ENCODE data around the gene EXOC4. TPM values are rescaled to one million over a fixed set of nuclear protein-coding genes. Genes with fewer than 3 reads are reported as not detected.
A peak's percentile ranks its signal among the peaks of the same experiment; 100 is the strongest.

EXOC4 gene
- total RNA-seq, 2 donors from 2014 or later: 106 to 115 TPM

DNA sequence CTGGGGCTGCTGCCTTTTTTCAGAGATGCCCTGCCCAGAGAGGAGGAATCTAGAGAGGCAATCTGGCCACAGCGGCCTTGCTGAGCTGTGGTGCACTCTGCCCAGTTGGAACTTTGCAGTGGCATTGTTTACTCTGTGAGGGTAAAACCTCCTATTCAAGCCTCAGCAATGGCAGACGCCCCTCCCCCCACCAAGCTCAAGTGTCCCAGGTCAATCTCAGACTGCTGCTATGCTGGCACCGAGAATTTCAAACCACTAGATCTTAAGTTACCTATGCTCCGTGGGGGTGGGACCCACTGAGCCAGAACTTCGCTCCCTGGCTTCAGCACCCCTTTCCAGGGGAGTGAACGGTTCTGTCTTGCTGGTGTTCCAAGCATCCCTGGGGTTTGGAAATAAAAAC lies 77.2 kb downstream of the EXOC4 start:
- Mint-ChIP-seq H3K4me3 (no peak overlapping the region), H3K36me3 (ENCODE audit: low read depth) (peaks cover 69% of the 10 kb centered on the region), H3K4me1 (peaks cover 10% of the 10 kb centered on the region), H3K27ac (no peak overlapping the region), H3K9me3 (peaks cover 35% of the 10 kb centered on the region), H3K27me3 (ENCODE audit: insufficient read depth) (no peaks in the 10 kb centered on the region)
- H3K27ac ChIP-seq (ENCODE audit: low read depth, low read length): no peak overlapping the region
- DNase-seq: peak; percentile 48
- H3K36me3 ChIP-seq (ENCODE audit: control insufficient read depth, insufficient read depth, low read length): no peaks in the 10 kb centered on the region
- H3K9ac ChIP-seq (ENCODE audit: extremely low read depth, low read length, poor library complexity, severe bottlenecking): no peak overlapping the region
- 44 to 59% methylated on average over 4 to 6 of the region's 6 CpGs for WGBS, 2 experiments (ENCODE audit: insufficient coverage in 1 of 2, insufficient read length in 1 of 2)
- H3K27me3 ChIP-seq (ENCODE audit: control insufficient read depth, insufficient read depth, low read length, poor library complexity, severe bottlenecking): no peaks in the 10 kb centered on the region
- H3K9me3 ChIP-seq (ENCODE audit: control insufficient read depth, low read length): peaks cover 17% of the 10 kb centered on the region
- no peak overlapping the region for H3K4me3 ChIP-seq (ENCODE audit: low read length)
- peaks cover 4% of the 10 kb centered on the region for H3K4me1 ChIP-seq (ENCODE audit: control insufficient read depth, insufficient read depth, low read length)
- TF ChIP-seq, protein P1, sequence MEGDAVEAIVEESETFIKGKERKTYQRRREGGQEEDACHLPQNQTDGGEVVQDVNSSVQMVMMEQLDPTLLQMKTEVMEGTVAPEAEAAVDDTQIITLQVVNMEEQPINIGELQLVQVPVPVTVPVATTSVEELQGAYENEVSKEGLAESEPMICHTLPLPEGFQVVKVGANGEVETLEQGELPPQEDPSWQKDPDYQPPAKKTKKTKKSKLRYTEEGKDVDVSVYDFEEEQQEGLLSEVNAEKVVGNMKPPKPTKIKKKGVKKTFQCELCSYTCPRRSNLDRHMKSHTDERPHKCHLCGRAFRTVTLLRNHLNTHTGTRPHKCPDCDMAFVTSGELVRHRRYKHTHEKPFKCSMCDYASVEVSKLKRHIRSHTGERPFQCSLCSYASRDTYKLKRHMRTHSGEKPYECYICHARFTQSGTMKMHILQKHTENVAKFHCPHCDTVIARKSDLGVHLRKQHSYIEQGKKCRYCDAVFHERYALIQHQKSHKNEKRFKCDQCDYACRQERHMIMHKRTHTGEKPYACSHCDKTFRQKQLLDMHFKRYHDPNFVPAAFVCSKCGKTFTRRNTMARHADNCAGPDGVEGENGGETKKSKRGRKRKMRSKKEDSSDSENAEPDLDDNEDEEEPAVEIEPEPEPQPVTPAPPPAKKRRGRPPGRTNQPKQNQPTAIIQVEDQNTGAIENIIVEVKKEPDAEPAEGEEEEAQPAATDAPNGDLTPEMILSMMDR (conservative IDR thresholded peaks at IDR 0.05): no peak

DNA sequence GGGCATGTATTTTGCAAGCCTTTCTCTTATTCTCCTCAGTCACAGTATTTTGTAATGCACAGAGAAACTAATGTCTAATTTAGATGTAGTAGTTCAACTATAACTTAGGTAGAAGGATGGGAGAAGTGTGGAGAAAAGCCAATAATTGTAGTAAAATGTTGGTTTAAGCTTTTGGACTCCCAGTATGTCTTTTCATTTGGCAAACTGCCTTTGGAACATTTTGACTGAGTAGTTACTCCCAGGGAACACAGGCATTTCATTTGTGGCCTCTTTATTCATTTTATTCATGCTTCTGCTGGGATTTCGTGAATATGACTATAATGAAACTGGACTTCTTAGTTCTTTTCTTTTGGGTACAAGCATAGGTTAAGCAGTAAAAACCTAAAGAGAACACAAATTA lies 79.0 kb downstream of the EXOC4 start:
- Histone ChIP-seq H3K4me1 (ENCODE audit: control insufficient read depth, insufficient read depth, low read length) (peaks cover 4% of the 10 kb centered on the region), H3K27me3 (ENCODE audit: control insufficient read depth, insufficient read depth, low read length, poor library complexity, severe bottlenecking) (no peaks in the 10 kb centered on the region), H3K27ac (ENCODE audit: low read depth, low read length) (no peak overlapping the region), H3K36me3 (ENCODE audit: control insufficient read depth, insufficient read depth, low read length) (peaks cover 10% of the 10 kb centered on the region), H3K9me3 (ENCODE audit: control insufficient read depth, low read length) (peaks cover 25% of the 10 kb centered on the region), H3K9ac (ENCODE audit: extremely low read depth, low read length, poor library complexity, severe bottlenecking) (no peak overlapping the region), H3K4me3 (ENCODE audit: low read length) (no peak overlapping the region)
- H3K27ac Mint-ChIP-seq: no peak overlapping the region
- 95 to 100% methylated on average over 1 of the region's 1 CpG for WGBS, 2 experiments (ENCODE audit: insufficient coverage in 1 of 2, insufficient read length in 1 of 2)
- TF ChIP-seq, protein P1 (conservative IDR thresholded peaks at IDR 0.05): no peak
- peaks cover 64% of the 10 kb centered on the region for H3K36me3 Mint-ChIP-seq (ENCODE audit: low read depth)
- peaks cover 10% of the 10 kb centered on the region for H3K4me1 Mint-ChIP-seq
- H3K4me3 Mint-ChIP-seq: no peak overlapping the region
- H3K9me3 Mint-ChIP-seq: peaks cover 25% of the 10 kb centered on the region
- no peaks in the 10 kb centered on the region for H3K27me3 Mint-ChIP-seq (ENCODE audit: insufficient read depth)
- no peak for DNase-seq

DNA sequence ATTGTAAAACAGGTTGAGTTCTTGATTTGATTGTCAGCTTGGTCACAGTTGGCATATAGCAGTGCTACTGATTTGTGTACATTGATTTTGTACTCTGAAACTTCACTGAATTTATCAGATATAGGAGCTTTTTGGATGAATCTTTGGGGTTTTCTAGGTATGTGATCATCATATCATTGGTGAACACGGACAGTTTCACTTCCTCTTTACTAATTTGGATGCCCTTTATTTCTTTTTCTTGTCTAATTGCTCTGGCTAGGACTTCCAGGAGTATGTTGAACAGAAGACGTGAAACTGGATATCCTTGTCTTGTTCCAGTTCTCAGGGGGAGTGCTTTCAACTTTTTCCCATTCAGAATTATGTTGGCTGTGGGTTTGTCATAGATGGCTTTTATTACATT lies 86.9 kb downstream of the EXOC4 start:
- TF ChIP-seq, protein P1 (conservative IDR thresholded peaks at IDR 0.05): no peak

More for the DNA sequence above, 86.9 kb downstream of the EXOC4 start:
- H3K4me3 ChIP-seq (ENCODE audit: low read length): peak overlapping the region; percentile 37
- H3K4me1 ChIP-seq (ENCODE audit: control insufficient read depth, insufficient read depth, low read length): peaks cover 3% of the 10 kb centered on the region
- H3K27me3 ChIP-seq (ENCODE audit: control insufficient read depth, insufficient read depth, low read length, poor library complexity, severe bottlenecking): no peaks in the 10 kb centered on the region
- H3K4me1 Mint-ChIP-seq: peaks cover 33% of the 10 kb centered on the region
- H3K27ac ChIP-seq (ENCODE audit: low read depth, low read length): no peak overlapping the region
- peaks cover 50% of the 10 kb centered on the region for H3K36me3 Mint-ChIP-seq (ENCODE audit: low read depth)
- peaks cover 17% of the 10 kb centered on the region for H3K36me3 ChIP-seq (ENCODE audit: control insufficient read depth, insufficient read depth, low read length)
- no peak overlapping the region for H3K4me3 Mint-ChIP-seq
- WGBS, 2 experiments (ENCODE audit: insufficient coverage in 1 of 2, insufficient read length in 1 of 2): 94% methylated on average over 2 of the region's 2 CpGs
- no peak overlapping the region for H3K27ac Mint-ChIP-seq
- H3K9me3 Mint-ChIP-seq: peaks cover 47% of the 10 kb centered on the region
- no peaks in the 10 kb centered on the region for H3K27me3 Mint-ChIP-seq (ENCODE audit: insufficient read depth)
- DNase-seq: no peak
- H3K9ac ChIP-seq (ENCODE audit: extremely low read depth, low read length, poor library complexity, severe bottlenecking): no peak overlapping the region
- H3K9me3 ChIP-seq (ENCODE audit: control insufficient read depth, low read length): peaks cover 47% of the 10 kb centered on the region
